Colonic mucosa (tissue), 4 donors: ENCODE data around the gene C12orf56. TPM values are rescaled to one million over a fixed set of nuclear protein-coding genes. Genes with fewer than 3 reads are reported as not detected.

Source experiments
- DNase-seq: peaks from one replicate; pipeline ENCODE4 v3.0.0-alpha.2; 2020
- H3K27ac ChIP-seq: fragments of 200-600 bp; one replicate; pipeline ENCODE4 v1.8.0; 2021
- H3K27me3 ChIP-seq: fragments of 200-600 bp; one replicate; pipeline ENCODE4 v1.8.0; 2021
- H3K36me3 ChIP-seq: fragments of 200-600 bp; one replicate; pipeline ENCODE4 v1.8.0; 2021
- H3K4me1 ChIP-seq: fragments of 200-600 bp; one replicate; pipeline ENCODE4 v1.8.0; 2021; ENCODE audit warnings: mild to moderate bottlenecking
- H3K4me3 ChIP-seq: fragments of 200-600 bp; one replicate; pipeline ENCODE4 v1.8.0; 2021
- H3K9ac ChIP-seq, 2 donors: one replicate each; pipeline ENCODE4 v1.7.0; 2013; ENCODE audit warnings: control low read depth in 2 of 2, low read depth in 2 of 2, low read length in 2 of 2
- H3K9me3 ChIP-seq: fragments of 200-600 bp; one replicate; pipeline ENCODE4 v1.8.0; 2021
- intact Hi-C: fragments of 100-400 bp; cut with DNase I; formaldehyde crosslinking; loops from one replicate; pipeline ENCODE4 v1.14.1; 2022
- total RNA-seq, 2 donors: library from RNA; stranded (reverse); fragmentation: NEBNext Ultra II Directional in 1 of 2; extraction: Animal tissue kit (Norgen Biotek cat#: 25700) in 1 of 2; gene quantifications; one replicate each; pipeline ENCODE4 v1.2.1, GENCODE V29; 2021
- TF ChIP-seq, protein P1 (sequence below): fragments of 200-600 bp; IDR thresholded peaks from one replicate; pipeline ENCODE4 v1.8.0; 2022; ENCODE audit warnings: antibody characterized with exemption, mild to moderate bottlenecking
- donor health status: healthy.
- donor health status: DM: no; HTN: no; CAD: no.
- donor health status: DM: no; HTN: no; CAD: no.

The C12orf56 gene, protein sequence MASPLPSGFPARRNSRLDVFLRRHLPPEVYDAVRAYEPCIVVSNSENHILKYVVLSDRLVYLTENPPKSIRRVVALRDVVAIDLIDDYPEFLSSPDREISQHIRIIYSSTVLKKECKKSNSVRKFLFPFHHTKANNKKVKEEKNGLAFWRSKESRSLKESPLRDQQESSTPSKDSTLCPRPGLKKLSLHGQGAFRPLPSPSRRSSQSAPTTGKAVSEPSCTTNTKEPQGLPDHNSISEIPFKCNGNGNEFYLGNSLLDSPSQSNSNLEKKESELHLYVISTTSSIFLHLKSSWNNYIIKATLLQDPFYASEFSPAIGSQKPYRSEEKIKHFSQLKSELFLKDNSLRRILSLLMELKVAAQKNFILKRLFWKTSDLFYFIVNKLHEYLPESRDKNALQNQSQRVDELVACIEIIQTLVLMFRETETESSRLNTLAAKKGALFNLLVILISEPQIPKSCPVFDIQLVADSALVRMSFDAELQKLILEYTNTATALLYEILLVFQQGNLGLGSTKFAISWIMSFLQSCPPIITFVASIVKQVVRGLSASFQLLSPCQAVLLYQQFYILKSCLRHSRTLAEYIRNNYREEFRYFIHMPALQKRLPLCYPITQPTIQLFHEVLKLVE
- under 1 TPM; 0.74 to 0.77 TPM for total RNA-seq

DNA sequence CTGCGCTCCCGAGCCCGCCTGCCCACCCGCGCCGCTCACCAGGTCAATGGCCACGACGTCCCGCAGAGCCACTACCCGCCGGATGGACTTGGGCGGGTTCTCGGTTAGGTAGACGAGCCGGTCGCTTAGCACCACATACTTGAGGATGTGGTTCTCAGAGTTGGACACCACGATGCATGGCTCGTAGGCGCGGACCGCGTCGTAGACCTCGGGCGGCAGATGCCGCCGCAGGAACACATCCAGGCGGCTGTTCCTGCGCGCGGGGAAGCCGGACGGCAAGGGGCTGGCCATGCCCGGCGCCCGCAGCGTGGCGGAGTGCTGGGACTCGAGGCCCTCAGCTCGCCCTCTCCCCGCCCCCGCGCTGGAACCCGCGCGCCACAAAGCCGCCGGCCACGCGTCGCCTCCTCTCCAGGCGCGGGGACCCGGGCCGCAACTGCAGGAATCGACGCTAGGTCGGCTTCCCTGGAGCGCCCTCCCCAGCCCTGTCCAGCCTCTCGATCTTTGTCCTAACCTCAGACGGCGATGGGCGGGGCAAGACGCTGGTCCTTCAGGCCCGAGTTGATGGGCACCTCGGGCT lies at the start of gene C12orf56:
C12orf56 (minus strand) TSS at position 484 of the 577 bp plus-strand sequence; CDS start at position 291, 193 bp downstream.
- H3K27ac ChIP-seq: no peak within 1 kb of the TSS
- TF ChIP-seq, protein P1, sequence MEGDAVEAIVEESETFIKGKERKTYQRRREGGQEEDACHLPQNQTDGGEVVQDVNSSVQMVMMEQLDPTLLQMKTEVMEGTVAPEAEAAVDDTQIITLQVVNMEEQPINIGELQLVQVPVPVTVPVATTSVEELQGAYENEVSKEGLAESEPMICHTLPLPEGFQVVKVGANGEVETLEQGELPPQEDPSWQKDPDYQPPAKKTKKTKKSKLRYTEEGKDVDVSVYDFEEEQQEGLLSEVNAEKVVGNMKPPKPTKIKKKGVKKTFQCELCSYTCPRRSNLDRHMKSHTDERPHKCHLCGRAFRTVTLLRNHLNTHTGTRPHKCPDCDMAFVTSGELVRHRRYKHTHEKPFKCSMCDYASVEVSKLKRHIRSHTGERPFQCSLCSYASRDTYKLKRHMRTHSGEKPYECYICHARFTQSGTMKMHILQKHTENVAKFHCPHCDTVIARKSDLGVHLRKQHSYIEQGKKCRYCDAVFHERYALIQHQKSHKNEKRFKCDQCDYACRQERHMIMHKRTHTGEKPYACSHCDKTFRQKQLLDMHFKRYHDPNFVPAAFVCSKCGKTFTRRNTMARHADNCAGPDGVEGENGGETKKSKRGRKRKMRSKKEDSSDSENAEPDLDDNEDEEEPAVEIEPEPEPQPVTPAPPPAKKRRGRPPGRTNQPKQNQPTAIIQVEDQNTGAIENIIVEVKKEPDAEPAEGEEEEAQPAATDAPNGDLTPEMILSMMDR: no peak

DNA sequence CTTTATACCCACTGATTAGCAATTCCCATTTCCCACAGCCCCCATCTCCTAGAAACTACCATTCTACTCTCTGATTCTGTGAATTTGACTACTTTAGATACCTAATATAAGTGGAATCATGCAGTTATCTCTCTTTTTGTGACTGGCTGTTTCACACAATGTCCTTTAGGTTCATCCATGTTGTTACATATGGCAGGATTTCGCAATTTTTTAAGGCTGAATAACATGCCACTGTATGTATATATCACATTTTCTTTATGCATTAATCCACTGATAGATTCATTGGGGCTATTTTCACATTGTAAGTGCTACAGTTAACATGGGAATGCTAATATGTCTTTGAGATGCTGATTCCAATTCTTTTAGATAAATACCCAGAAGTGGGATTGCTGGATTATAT lies 49.5 kb upstream of the C12orf56 start:
- H3K4me3 ChIP-seq: no peak overlapping the region
- H3K9me3 ChIP-seq: no peaks in the 10 kb centered on the region
- H3K9ac ChIP-seq: no peak overlapping the region
- no peaks in the 10 kb centered on the region for H3K27me3 ChIP-seq
- no peaks in the 10 kb centered on the region for H3K4me1 ChIP-seq
- TF ChIP-seq, protein P1: no peak
- DNase-seq: no peak
- H3K27ac ChIP-seq: no peak overlapping the region
- no peaks in the 10 kb centered on the region for H3K36me3 ChIP-seq
- intact Hi-C loops: no loop called here

More for the DNA sequence above, at the start of gene C12orf56:
- H3K27me3 ChIP-seq: peaks cover 12% of the 10 kb centered on the region
- intact Hi-C loops: no loop called here
- peak within 1 kb of the TSS in 1 of 2 donors; percentile 35 for H3K9ac ChIP-seq
- peak within 1 kb of the TSS; percentile 23 for H3K4me3 ChIP-seq
- no peaks in the 10 kb centered on the region for H3K9me3 ChIP-seq
- peak; percentile 47 for DNase-seq
- no peaks in the 10 kb centered on the region for H3K4me1 ChIP-seq
- H3K36me3 ChIP-seq: no peaks in the 10 kb centered on the region

DNA sequence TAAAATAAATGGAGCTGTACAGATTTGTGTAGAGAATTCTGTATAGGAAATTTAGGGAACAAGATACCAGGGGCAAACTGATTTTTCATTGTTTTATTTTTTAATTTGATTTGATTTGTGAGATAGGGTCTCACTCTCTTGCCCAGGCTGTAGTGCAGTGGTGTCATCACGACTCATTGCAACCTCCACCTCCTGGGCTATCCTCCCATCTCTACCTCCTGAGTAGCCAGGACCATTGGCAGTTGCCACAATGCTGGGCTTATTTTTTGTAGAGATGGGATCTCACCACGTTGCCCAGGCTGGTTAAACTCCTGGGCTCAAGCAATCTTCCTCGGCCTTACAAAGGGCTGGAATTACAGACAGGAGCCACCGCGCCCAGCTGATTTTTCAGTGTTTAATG lies 43.4 kb upstream of the C12orf56 start:
- DNase-seq: no peak
- Histone ChIP-seq H3K9me3 (no peaks in the 10 kb centered on the region), H3K27ac (no peak overlapping the region), H3K27me3 (no peaks in the 10 kb centered on the region), H3K36me3 (peaks cover 11% of the 10 kb centered on the region), H3K9ac (no peak overlapping the region), H3K4me1 (no peaks in the 10 kb centered on the region), H3K4me3 (no peak overlapping the region)
- intact Hi-C loops: loop anchor here (10.0 kb wide), 1 partner anchor 61 kb away; no protein-coding TSS in a partner anchor
- TF ChIP-seq, protein P1: no peak

DNA sequence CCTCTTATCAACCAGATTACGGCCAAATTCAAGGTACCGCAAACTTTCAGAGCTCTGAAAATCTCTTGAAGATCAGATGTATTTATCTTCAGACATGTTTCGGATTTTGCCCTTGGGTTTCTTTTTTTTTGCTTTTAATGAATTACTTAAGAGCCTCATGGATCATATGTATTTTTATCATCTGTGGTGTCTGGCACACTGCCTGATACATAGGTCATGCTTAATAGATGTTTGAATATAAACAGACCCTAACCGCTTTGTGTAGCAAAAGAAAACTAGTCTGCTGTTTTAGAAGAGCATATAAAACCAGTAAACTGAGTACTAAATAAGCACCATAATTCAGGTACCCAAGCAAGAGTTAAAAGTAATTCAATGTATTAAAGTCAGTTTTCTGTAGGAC lies 41.2 kb upstream of the C12orf56 start:
- DNase-seq: no peak
- Histone ChIP-seq H3K9ac (no peak overlapping the region), H3K36me3 (peaks cover 21% of the 10 kb centered on the region), H3K4me1 (no peaks in the 10 kb centered on the region), H3K4me3 (no peak overlapping the region), H3K27me3 (no peaks in the 10 kb centered on the region), H3K9me3 (no peaks in the 10 kb centered on the region), H3K27ac (no peak overlapping the region)
- intact Hi-C loops: loop anchor here (10.0 kb wide), 1 partner anchor 63 kb away; no protein-coding TSS in a partner anchor
- TF ChIP-seq, protein P1: no peak

DNA sequence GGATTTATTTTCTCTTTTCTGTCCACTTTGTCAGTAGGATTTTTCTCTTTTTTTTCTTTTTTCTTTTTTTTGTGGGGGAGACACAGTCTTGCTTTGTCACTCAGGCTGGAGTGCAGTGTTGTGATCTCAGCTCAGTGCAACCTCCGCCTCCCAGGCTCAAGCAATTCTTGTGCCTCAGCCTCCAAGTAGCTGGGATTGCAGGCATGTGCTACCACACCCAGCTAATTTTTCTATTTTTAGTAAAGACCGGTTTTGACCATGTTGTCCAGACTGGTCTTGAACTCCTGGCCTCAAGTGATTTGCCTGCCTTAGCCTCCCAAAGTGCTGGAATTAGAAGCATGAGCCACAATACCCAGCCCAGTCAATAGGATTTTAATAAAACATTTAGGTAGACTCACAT lies 40.3 kb upstream of the C12orf56 start:
- intact Hi-C loops: loop anchor here (10.0 kb wide), 1 partner anchor 64 kb away; no protein-coding TSS in a partner anchor
- peaks cover 21% of the 10 kb centered on the region for H3K36me3 ChIP-seq

More for the DNA sequence above, 40.3 kb upstream of the C12orf56 start:
- TF ChIP-seq, protein P1: no peak
- no peak for DNase-seq
- H3K4me3 ChIP-seq: no peak overlapping the region
- H3K27ac ChIP-seq: no peak overlapping the region
- H3K9me3 ChIP-seq: no peaks in the 10 kb centered on the region
- no peak overlapping the region for H3K9ac ChIP-seq
- H3K27me3 ChIP-seq: no peaks in the 10 kb centered on the region
- no peaks in the 10 kb centered on the region for H3K4me1 ChIP-seq
